GM13977 (cell line): ENCODE measurements around the gene HOXA6.

Experiments used
- DNase-seq: peaks from one replicate; pipeline ENCODE4 v3.0.0; 2012; ENCODE audit warnings: low spot score
- in situ Hi-C: fragments of 300-500 bp; cut with MboI; formaldehyde crosslinking; loops from one replicate; pipeline ENCODE4 v1.12.0; 2022; ENCODE audit warnings: low sequenced_read_pairs, low pct_unique_long_range_greater_than_20kb, mixed read lengths, inconsistent platforms; ENCODE audit not compliant: unreplicated experiment
- TF ChIP-seq, protein P1 (sequence below): IDR thresholded peaks from 2 replicates; pipeline ENCODE4 v1.5.1; 2012; ENCODE audit warnings: mild to moderate bottlenecking, control low read depth; ENCODE audit not compliant: insufficient read depth; ENCODE audit errors: extremely low read depth, missing control alignments

HOXA6 gene

DNA sequence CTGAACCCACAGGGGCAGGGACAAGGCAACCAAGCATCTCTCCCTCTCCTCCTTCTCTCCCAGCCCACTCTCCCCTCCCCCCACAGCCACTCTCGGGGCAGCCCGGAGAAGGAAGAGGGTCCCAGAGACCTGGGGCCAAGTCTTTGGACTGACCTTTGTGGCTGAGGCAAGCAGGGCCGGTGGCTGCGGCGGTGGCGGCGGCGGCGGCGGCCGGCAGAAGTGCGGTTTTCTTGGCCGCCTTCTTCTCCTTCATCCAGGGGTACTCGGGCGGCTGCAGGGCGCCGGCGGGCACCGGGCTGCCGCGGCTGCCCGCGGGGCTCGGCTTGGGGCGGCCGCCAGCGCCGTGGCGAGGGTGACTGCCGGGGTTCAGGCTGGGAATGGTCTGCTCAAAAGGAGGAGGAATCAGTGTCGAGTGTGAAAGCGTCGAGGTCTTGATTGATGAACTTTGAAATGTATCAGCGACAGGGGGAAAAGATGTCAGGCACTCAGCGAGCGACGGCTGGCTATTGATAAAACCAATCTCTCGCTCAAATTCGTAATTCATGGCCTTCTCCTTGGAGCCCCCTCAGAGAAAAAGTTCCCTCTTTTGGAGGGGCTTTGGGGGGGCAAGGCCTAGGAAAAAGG, 45.5 kb downstream of the HOXA6 start:
- no peak for DNase-seq
- TF ChIP-seq, protein P1, sequence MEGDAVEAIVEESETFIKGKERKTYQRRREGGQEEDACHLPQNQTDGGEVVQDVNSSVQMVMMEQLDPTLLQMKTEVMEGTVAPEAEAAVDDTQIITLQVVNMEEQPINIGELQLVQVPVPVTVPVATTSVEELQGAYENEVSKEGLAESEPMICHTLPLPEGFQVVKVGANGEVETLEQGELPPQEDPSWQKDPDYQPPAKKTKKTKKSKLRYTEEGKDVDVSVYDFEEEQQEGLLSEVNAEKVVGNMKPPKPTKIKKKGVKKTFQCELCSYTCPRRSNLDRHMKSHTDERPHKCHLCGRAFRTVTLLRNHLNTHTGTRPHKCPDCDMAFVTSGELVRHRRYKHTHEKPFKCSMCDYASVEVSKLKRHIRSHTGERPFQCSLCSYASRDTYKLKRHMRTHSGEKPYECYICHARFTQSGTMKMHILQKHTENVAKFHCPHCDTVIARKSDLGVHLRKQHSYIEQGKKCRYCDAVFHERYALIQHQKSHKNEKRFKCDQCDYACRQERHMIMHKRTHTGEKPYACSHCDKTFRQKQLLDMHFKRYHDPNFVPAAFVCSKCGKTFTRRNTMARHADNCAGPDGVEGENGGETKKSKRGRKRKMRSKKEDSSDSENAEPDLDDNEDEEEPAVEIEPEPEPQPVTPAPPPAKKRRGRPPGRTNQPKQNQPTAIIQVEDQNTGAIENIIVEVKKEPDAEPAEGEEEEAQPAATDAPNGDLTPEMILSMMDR = no peak
- in situ Hi-C loops = no loop called here

DNA sequence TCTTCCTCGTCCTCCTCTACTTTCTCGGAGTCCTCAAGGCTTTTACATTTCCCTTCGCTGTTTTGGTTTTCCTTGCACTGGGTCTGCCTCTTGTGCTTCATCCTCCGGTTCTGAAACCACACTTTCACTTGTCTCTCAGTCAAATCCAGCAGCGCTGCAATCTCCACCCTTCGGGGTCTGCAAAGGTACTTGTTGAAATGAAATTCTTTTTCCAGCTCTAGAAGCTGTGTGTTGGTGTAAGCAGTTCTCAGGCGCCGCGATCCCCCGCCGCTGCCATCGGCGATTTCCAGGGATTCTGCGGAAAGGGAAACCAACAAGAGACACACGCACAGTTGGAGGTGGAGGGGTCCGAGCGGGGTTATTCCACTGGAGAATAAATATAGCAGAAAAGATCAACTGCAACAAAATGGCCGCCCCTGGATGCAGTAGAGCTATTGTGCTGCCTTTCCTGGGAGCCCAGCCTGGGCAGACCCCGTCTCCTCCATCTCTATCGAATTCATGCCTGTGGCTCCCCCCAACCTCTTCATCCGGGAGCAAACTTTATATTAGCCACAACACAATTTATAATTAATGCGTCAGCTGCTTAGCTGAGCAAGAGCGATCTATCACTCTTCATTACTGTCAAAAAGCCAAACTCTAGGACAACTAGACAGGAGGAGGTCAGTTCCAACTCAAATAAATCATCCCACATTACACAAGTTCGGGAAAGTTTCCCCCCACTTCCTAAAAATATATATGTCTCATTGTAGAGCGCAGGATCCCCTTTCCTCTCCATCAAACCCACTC, 46.2 kb downstream of the HOXA6 start:
- in situ Hi-C loops = no loop called here
- DNase-seq = no peak
- TF ChIP-seq, protein P1 = no peak

- TF ChIP-seq, protein P1 = no peak
Measured at GRCh38 chr7:27100694-27101170, 46.8 kb downstream of the HOXA6 start.

DNA sequence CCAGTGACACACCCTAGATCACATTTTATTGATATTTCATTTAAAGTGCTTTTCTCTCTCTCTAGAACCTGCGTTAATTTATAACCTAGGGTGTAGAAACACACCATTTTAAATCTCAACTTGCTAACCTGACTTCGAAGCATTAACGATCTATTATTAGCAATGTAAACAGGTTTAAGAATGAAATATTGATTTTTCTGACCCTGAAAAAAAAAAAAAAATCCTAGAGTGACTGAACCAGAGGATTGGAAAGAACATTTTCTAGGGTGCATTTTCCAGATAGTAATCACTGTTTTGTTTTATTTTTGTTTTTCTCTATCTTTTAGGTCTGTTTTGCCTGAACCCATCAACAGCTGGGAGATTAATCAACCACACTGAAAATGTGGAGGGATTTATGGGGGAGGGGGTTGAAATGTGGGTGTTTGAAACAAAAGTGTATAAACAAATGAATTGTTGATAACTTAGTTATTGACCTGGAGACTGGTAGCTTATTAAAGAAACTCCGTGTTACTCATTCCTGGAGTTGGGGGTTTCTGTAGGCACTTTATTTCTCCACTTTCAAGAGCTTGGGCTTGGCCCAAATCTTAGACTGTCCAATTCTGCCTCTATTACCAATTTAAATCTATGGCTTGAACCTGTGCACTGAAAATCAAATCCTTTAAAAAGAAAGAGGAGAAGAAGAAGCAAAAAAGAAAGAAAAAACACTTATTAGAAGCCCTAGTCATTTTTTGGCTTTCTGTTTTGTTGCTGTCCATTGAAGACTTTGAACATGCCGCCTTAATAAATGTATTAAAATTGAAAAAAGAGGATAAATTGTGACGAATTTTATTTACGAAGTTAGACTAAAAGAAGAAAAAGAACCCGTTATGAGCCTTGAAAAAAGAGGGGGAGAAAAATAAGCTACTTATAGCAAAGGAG, 47.9 kb downstream of the HOXA6 start:
- TF ChIP-seq, protein P1 = no peak
- in situ Hi-C loops = no loop called here
- DNase-seq = no peak

More at GRCh38 chr7:27100694-27101170, 46.8 kb downstream of the HOXA6 start:
- in situ Hi-C loops = no loop called here
- DNase-seq = no peak

DNA sequence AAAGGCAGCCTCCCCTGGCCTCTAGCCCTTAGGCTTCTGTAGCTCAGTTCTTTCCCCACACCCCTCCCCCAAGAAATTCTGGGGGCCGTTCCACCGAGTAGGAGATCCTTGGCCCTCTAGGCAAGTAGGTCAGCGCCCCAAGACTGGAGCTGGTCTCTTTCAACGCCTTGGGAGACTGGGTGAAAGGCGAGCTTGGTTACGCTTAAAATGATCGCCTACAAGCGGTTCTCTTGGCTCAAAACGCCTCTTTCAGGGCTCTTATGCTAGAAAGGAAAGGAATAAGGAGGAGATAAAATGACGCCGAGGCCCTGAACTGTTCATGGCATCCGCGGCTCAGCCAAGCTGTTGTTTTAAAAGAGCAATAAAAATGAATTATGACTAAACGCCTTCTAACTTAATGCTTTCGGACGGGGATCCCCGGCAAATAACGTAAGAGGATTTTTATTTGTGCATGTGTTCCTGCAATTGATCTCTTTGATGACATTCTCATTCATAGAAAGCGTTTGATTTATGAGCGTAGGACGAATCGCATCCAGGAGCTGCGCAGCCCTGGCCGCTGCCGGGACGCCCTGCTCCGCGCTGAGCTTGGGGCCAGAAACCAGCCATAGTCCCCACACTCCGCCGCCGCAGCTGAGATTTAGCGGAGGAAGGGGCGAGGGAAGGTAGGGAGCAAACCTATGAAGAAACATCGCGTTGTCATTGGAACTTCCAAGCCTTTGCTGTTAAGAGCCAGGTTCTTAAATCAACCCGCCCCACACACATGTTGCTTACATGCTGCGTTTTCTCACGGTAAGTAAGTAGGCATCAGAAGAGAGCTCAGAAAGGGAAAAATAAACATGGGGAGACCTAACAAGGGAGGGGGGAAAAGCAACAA, 48.8 kb downstream of the HOXA6 start:
- in situ Hi-C loops = no loop called here

More for the DNA sequence above, 48.8 kb downstream of the HOXA6 start:
- TF ChIP-seq, protein P1 = no peak
- DNase-seq = no peak
